DND-41 (cell line): ENCODE data around the gene DNPH1.

Source experiments
- ATAC-seq: fragments of 200-7000 bp; cut with Tn5 transposase; 3 replicates; pipeline ENCODE4 v1.9.1; 2021; ENCODE audit warnings: low read depth; ENCODE audit not compliant: insufficient read depth
- DNase-seq: peaks from one replicate; pipeline ENCODE4 v3.0.0-alpha.2; 2020
- H2AFZ ChIP-seq: 2 replicates; pipeline ENCODE4 v1.6.0; 2012; ENCODE audit warnings: low read depth, low read length
- H3K27ac ChIP-seq: 2 replicates; pipeline ENCODE4 v1.5.1; 2012; ENCODE audit warnings: low read length, inconsistent platforms
- H3K27me3 ChIP-seq: fragments of 200-600 bp; sonication (generic); 2 replicates; pipeline ENCODE4 v1.6.0; 2012; ENCODE audit warnings: low read length, mild to moderate bottlenecking, inconsistent platforms; ENCODE audit not compliant: insufficient read depth, poor library complexity
- H3K36me3 ChIP-seq: 2 replicates; pipeline ENCODE4 v1.5.1; 2012; ENCODE audit warnings: low read length, inconsistent platforms; ENCODE audit not compliant: insufficient read depth
- H3K4me1 ChIP-seq: 2 replicates; pipeline ENCODE4 v1.5.1; 2012; ENCODE audit warnings: mild to moderate bottlenecking, low read length; ENCODE audit not compliant: insufficient read depth
- H3K4me2 ChIP-seq: 2 replicates; pipeline ENCODE4 v1.6.0; 2012; ENCODE audit warnings: mild to moderate bottlenecking, moderate library complexity, low read length, inconsistent platforms; ENCODE audit not compliant: insufficient read depth
- H3K4me3 ChIP-seq, 2 experiments: fragments of 200-600 bp in 1 of 2; shearing (Covaris generic) in 1 of 2; 2 replicates each; pipeline ENCODE4 v1.5.1; 2012 to 2016; ENCODE audit warnings: inconsistent platforms in 2 of 2, low read length in 2 of 2, mild to moderate bottlenecking in 2 of 2, low read depth in 1 of 2, moderate library complexity in 1 of 2
- H3K79me2 ChIP-seq: 2 replicates; pipeline ENCODE4 v1.6.0; 2012; ENCODE audit warnings: low read length, inconsistent platforms; ENCODE audit not compliant: insufficient read depth
- H3K9ac ChIP-seq: 2 replicates; pipeline ENCODE4 v1.6.0; 2012; ENCODE audit warnings: low read depth, mild to moderate bottlenecking, inconsistent platforms, low read length, moderate library complexity
- H3K9me3 ChIP-seq: 2 replicates; pipeline ENCODE4 v1.5.1; 2012; ENCODE audit warnings: low read length, moderate library complexity, mild to moderate bottlenecking, inconsistent platforms; ENCODE audit not compliant: insufficient read depth, severe bottlenecking
- H4K20me1 ChIP-seq: 2 replicates; pipeline ENCODE4 v1.6.0; 2012; ENCODE audit warnings: low read length; ENCODE audit not compliant: insufficient read depth
- CTCF ChIP-seq: IDR thresholded peaks from 2 replicates; pipeline ENCODE4 v1.5.1; 2012; ENCODE audit warnings: borderline replicate concordance, low read length, moderate library complexity, mild to moderate bottlenecking; ENCODE audit not compliant: poor library complexity, severe bottlenecking; ENCODE audit errors: extremely low read depth
- EZH2 ChIP-seq: IDR thresholded peaks from 3 replicates; pipeline ENCODE4 v1.6.1; 2012; ENCODE audit warnings: borderline replicate concordance, low read depth, mild to moderate bottlenecking, moderate library complexity, low read length, inconsistent platforms; ENCODE audit not compliant: severe bottlenecking

The DNPH1 gene

GRCh38 chr6:43178951-43179830, 50.1 kb downstream of the DNPH1 start:
- Histone ChIP-seq H4K20me1 (peaks cover 24% of the 10 kb centered on the region), H3K36me3 (peaks cover 51% of the 10 kb centered on the region), H3K27ac (no peak overlapping the region), H3K4me3 (no peak overlapping the region), H3K27me3 (no peaks in the 10 kb centered on the region), H3K9me3 (no peaks in the 10 kb centered on the region), H2AFZ (no peak overlapping the region), H3K79me2 (peaks cover 38% of the 10 kb centered on the region), H3K4me2 (no peak overlapping the region), H3K9ac (no peak overlapping the region), H3K4me1 (peaks cover 50% of the 10 kb centered on the region)
- DNase-seq (no peak), ATAC-seq (no peak)
- TF ChIP-seq EZH2 (no peak), CTCF (no peak)

GRCh38 chr6:43178150-43178549, 51.1 kb downstream of the DNPH1 start:
- no peak overlapping the region for H3K4me3 ChIP-seq
- peaks cover 41% of the 10 kb centered on the region for H3K79me2 ChIP-seq
- H3K9ac ChIP-seq: no peak overlapping the region
- H3K36me3 ChIP-seq: peaks cover 57% of the 10 kb centered on the region
- ATAC-seq: no peak
- H3K4me2 ChIP-seq: no peak overlapping the region
- no peak overlapping the region for H2AFZ ChIP-seq
- H3K4me1 ChIP-seq: peaks cover 50% of the 10 kb centered on the region
- no peak overlapping the region for H3K27ac ChIP-seq
- no peaks in the 10 kb centered on the region for H3K27me3 ChIP-seq
- peaks cover 34% of the 10 kb centered on the region for H4K20me1 ChIP-seq
- no peak for DNase-seq
- TF ChIP-seq CTCF: no peak
- TF ChIP-seq EZH2: no peak
- no peaks in the 10 kb centered on the region for H3K9me3 ChIP-seq

- no peak for ATAC-seq
- Histone ChIP-seq H3K4me2 (no peak overlapping the region), H3K9me3 (no peaks in the 10 kb centered on the region), H3K4me1 (peaks cover 46% of the 10 kb centered on the region), H3K36me3 (peaks cover 59% of the 10 kb centered on the region), H4K20me1 (peaks cover 45% of the 10 kb centered on the region), H2AFZ (no peak overlapping the region), H3K27ac (no peak overlapping the region), H3K9ac (no peak overlapping the region), H3K27me3 (no peaks in the 10 kb centered on the region), H3K79me2 (peaks cover 48% of the 10 kb centered on the region), H3K4me3 (no peak overlapping the region)
- no peak for DNase-seq
- no peak for TF ChIP-seq EZH2
- no peak for TF ChIP-seq CTCF
These were observed 52.9 kb downstream of the DNPH1 start for GRCh38 chr6:43176423-43176786.
